ENCODE measurements around the gene STK35. TPM values are rescaled to one million over a fixed set of nuclear protein-coding genes. Genes with fewer than 3 reads are reported as not detected.

STK35 gene
- total and polyA plus RNA-seq, 2 of the 8 experiments (the other 6 are each of a cell fraction or from before 2014, with no cell fraction given), result 24.9 to 45.0 TPM

GRCh38 chr20:2132461-2132901 lies 30.9 kb downstream of the STK35 start (continued):
- TF ChIP-seq CHD1 (IDR thresholded peaks at IDR 0.05; ENCODE audit: low read depth, low read length) (no peak), SUZ12 (IDR thresholded peaks at IDR 0.05; ENCODE audit: low read length) (no peak), KDM1A (IDR thresholded peaks at IDR 0.05; ENCODE audit: borderline replicate concordance, low read length) (no peak), KDM4A (IDR thresholded peaks at IDR 0.05; ENCODE audit: low read depth, low read length, severe bottlenecking) (no peak), SIX5 (IDR thresholded peaks at IDR 0.05; ENCODE audit: low read depth, low read length) (no peak), JUND (IDR thresholded peaks at IDR 0.05; ENCODE audit: low read length) (no peak), BRCA1 (IDR thresholded peaks at IDR 0.05; ENCODE audit: low read depth, low read length) (no peak)
